GM18498 (cell line): ENCODE data around the gene DDX1.
"Not testable (repeated sequence)": the region's sequence is repeated elsewhere in the genome, so short reads cannot be mapped to it uniquely, and the experiment has no call there.

Experiments
- ATAC-seq: cut with Tn5 transposase; IDR thresholded peaks from one replicate; pipeline ENCODE4 v1.9.1; 2021; ENCODE audit warnings: mild to moderate bottlenecking, moderate library complexity; ENCODE audit not compliant: unreplicated experiment

Gene DDX1

GRCh38 chr2:15672961-15673918, 81.6 kb downstream of the DDX1 start:
- no peak for ATAC-seq

- ATAC-seq = no peak
Observed at GRCh38 chr2:15673919-15674636, 82.4 kb downstream of the DDX1 start.

- no peak for ATAC-seq
Observed at GRCh38 chr2:15674637-15675455, 83.2 kb downstream of the DDX1 start.

GRCh38 chr2:15675456-15676195, 84.0 kb downstream of the DDX1 start:
- no peak for ATAC-seq

- no peak for ATAC-seq
Observed at GRCh38 chr2:15677141-15677843, 85.6 kb downstream of the DDX1 start.

GRCh38 chr2:15678346-15678745, 86.7 kb downstream of the DDX1 start:
- no peak for ATAC-seq

- no peak for ATAC-seq
Observed at GRCh38 chr2:15678909-15679308, 87.2 kb downstream of the DDX1 start.

GRCh38 chr2:15679386-15679924, 87.8 kb downstream of the DDX1 start:
- no peak for ATAC-seq

- not testable (repeated sequence) for ATAC-seq
Observed at GRCh38 chr2:15680132-15680531, 88.5 kb downstream of the DDX1 start.
